Hepatocyte (in vitro differentiated cells): ENCODE measurements around the gene LCE3B. TPM values are rescaled to one million over a fixed set of nuclear protein-coding genes. Genes with fewer than 3 reads are reported as not detected.

Experiments used
- DNase-seq: peaks from one replicate; pipeline ENCODE4 v3.0.0-alpha.2; 2016; ENCODE audit warnings: low spot score
- H2AFZ ChIP-seq: fragments of 200-600 bp; sonication (generic); 2 replicates; pipeline ENCODE4 v1.6.0; 2016; ENCODE audit warnings: antibody characterized with exemption, mild to moderate bottlenecking
- H3K27ac ChIP-seq: fragments of 200-600 bp; sonication (generic); 2 replicates; pipeline ENCODE4 v1.5.1; 2016; ENCODE audit warnings: mild to moderate bottlenecking
- H3K27me3 ChIP-seq: fragments of 200-600 bp; sonication (generic); 2 replicates; pipeline ENCODE4 v1.6.1; 2016
- H3K36me3 ChIP-seq: fragments of 200-600 bp; sonication (generic); replicated peaks from 2 replicates; pipeline ENCODE4 v1.5.1; 2016; ENCODE audit warnings: low read depth; ENCODE audit not compliant: insufficient read depth
- H3K4me1 ChIP-seq: fragments of 200-600 bp; sonication (generic); 2 replicates; pipeline ENCODE4 v1.5.1; 2016; ENCODE audit warnings: mild to moderate bottlenecking, moderate library complexity; ENCODE audit not compliant: insufficient read depth
- H3K4me2 ChIP-seq: fragments of 200-600 bp; sonication (generic); 2 replicates; pipeline ENCODE4 v1.6.0; 2016
- H3K4me3 ChIP-seq: fragments of 200-600 bp; sonication (generic); 2 replicates; pipeline ENCODE4 v1.5.1; 2016; ENCODE audit warnings: mild to moderate bottlenecking
- H3K79me2 ChIP-seq: fragments of 200-600 bp; sonication (generic); 2 replicates; pipeline ENCODE4 v1.6.0; 2017; ENCODE audit warnings: mild to moderate bottlenecking
- H3K9me2 ChIP-seq: fragments of 200-600 bp; sonication (generic); replicated peaks from 2 replicates; pipeline ENCODE4 v1.6.0; 2017; ENCODE audit warnings: mild to moderate bottlenecking; ENCODE audit not compliant: insufficient read depth
- H3K9me3 ChIP-seq: fragments of 200-600 bp; sonication (generic); 2 replicates; pipeline ENCODE4 v1.5.1; 2016; ENCODE audit warnings: low read depth, mild to moderate bottlenecking
- H4K20me1 ChIP-seq: fragments of 200-600 bp; sonication (generic); 2 replicates; pipeline ENCODE4 v1.6.0; 2016; ENCODE audit warnings: mild to moderate bottlenecking; ENCODE audit not compliant: insufficient read depth, poor library complexity, severe bottlenecking
- CTCF ChIP-seq: fragments of 200-600 bp; sonication (generic); IDR thresholded peaks from 2 replicates; pipeline ENCODE4 v1.5.1; 2016; ENCODE audit warnings: antibody characterized with exemption, mild to moderate bottlenecking; ENCODE audit not compliant: poor library complexity
- EZH2 ChIP-seq: fragments of 200-600 bp; sonication (generic); IDR thresholded peaks from 2 replicates; pipeline ENCODE4 v1.6.1; 2016; ENCODE audit warnings: antibody characterized with exemption, mild to moderate bottlenecking, borderline replicate concordance
- EZH2phosphoT487 ChIP-seq: fragments of 200-600 bp; sonication (generic); IDR thresholded peaks from one replicate; pipeline ENCODE4 v1.6.1; 2018; ENCODE audit warnings: antibody characterized with exemption, mild to moderate bottlenecking, low read depth, moderate library complexity; ENCODE audit not compliant: unreplicated experiment, severe bottlenecking
- WGBS: methylation state at CpG from one replicate; pipeline ENCODE4 v1.1.6; 2016; ENCODE audit warnings: low lambda C conversion rate; ENCODE audit errors: missing lambda C conversion rate; 5-methylcytosine and 5-hydroxymethylcytosine counted together
- polyA plus RNA-seq: library from polyadenylated mRNA; unstranded; fragments of >200 nt; fragmentation: Nextera tagmentation; extraction: Ambion mirVana; gene quantifications from 2 replicates; pipeline ENCODE4 v1.2.1, GENCODE V29; 2016
- total RNA-seq: library from RNA; depleted of rRNA; stranded (reverse); fragments of >200 nt; gene quantifications from 2 replicates; pipeline ENCODE4 v1.2.3, GENCODE V29; 2014

Gene LCE3B
- total and polyA plus RNA-seq, 2 experiments from 2014 or later = not detected

- H3K9me3 ChIP-seq = no peaks in the 10 kb centered on the region
- no peaks in the 10 kb centered on the region for H3K4me1 ChIP-seq
- TF ChIP-seq EZH2 = no peak
- no peak for TF ChIP-seq EZH2phosphoT487
- TF ChIP-seq CTCF = no peak
- 43% methylated on average over 1 of the region's 1 CpG for WGBS
- no peaks in the 10 kb centered on the region for H3K9me2 ChIP-seq
- H3K36me3 ChIP-seq = no peaks in the 10 kb centered on the region
- H3K4me3 ChIP-seq = no peak overlapping the region
- no peaks in the 10 kb centered on the region for H3K27me3 ChIP-seq
- no peak overlapping the region for H2AFZ ChIP-seq
- no peak overlapping the region for H3K27ac ChIP-seq
- DNase-seq = no peak
- H3K4me2 ChIP-seq = no peak overlapping the region
- H3K79me2 ChIP-seq = no peaks in the 10 kb centered on the region
- no peaks in the 10 kb centered on the region for H4K20me1 ChIP-seq
These were observed 13.1 kb downstream of the LCE3B start for GRCh38 chr1:152626744-152627143.

DNA sequence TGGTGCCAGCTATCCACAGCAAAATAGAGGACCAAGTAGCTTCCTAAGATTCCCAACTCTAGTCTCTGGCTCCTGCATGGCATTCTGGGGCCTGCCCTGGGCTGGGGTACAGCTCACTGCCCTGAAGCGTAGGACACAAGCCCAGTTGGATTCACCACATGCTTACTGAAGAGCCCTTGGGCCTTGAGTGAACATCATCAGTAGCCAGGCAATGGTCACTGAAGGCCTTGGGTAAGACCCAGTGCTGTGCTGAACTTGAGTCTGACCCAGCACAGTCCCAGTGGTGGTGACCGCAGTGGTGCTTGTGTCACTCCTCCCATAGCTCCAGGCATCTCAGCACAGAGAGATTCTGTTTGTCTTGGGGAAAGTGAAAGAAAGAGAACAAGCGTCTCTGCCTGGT is 17.0 kb downstream of the LCE3B start:
- H3K27ac ChIP-seq = no peak overlapping the region
- no peak overlapping the region for H2AFZ ChIP-seq
- no peak overlapping the region for H3K4me3 ChIP-seq
- H4K20me1 ChIP-seq = no peaks in the 10 kb centered on the region
- no peaks in the 10 kb centered on the region for H3K36me3 ChIP-seq
- H3K79me2 ChIP-seq = no peaks in the 10 kb centered on the region
- no peaks in the 10 kb centered on the region for H3K9me3 ChIP-seq
- no peaks in the 10 kb centered on the region for H3K4me1 ChIP-seq
- H3K27me3 ChIP-seq = no peaks in the 10 kb centered on the region
- WGBS = 85% methylated on average over 3 of the region's 3 CpGs
- no peak overlapping the region for H3K4me2 ChIP-seq
- DNase-seq = no peak
- no peak for TF ChIP-seq CTCF
- no peak for TF ChIP-seq EZH2phosphoT487
- TF ChIP-seq EZH2 = no peak
- no peaks in the 10 kb centered on the region for H3K9me2 ChIP-seq

DNA sequence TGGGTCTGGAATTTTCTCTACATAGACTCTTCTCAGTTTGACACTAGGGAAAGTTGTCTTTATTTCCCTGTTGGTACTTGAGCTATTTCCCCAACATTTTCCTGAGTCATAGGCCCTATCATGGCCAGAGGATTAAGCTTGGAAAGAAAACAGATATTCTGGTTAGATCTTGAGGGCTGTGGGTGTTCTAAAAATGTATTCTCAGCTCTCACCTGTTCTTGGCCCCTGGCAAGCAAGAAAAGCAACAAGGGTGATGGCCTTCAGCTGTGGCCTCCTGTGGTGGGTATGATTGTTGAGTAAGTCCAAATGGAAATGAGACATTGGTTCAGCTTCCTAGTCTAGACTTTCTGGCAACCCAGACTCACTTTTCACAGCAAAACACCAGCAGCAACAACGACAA is 26.7 kb downstream of the LCE3B start:
- no peak for TF ChIP-seq CTCF
- Histone ChIP-seq H3K4me3 (no peak overlapping the region), H3K9me3 (no peaks in the 10 kb centered on the region), H2AFZ (no peak overlapping the region), H3K27ac (no peak overlapping the region), H3K4me1 (no peaks in the 10 kb centered on the region), H3K27me3 (no peaks in the 10 kb centered on the region), H3K79me2 (no peaks in the 10 kb centered on the region), H4K20me1 (no peaks in the 10 kb centered on the region), H3K4me2 (no peak overlapping the region), H3K36me3 (no peaks in the 10 kb centered on the region), H3K9me2 (no peaks in the 10 kb centered on the region)
- 25% methylated on average over 1 of the region's 1 CpG for WGBS
- DNase-seq = no peak

DNA sequence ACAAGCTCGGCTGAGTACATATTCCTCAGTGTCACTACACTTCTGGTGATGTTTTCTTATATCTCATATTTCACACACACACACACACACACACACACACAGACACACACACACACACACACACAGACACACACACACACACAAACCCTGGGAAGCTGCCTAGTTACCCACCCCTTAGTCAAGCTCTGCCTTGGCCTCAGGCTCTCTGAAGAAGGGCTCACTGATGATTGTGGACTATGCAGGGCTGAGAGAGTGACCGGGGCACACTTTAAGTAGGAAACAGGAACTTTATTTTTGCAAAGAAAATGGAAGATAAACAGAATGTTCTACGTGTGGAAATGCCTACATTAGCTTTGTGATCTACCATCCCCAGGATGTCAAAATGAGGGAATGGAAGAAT is 30.3 kb downstream of the LCE3B start:
- H4K20me1 ChIP-seq = no peaks in the 10 kb centered on the region
- H3K27ac ChIP-seq = no peak overlapping the region
- H3K9me2 ChIP-seq = no peaks in the 10 kb centered on the region
- H3K4me3 ChIP-seq = no peak overlapping the region
- no peaks in the 10 kb centered on the region for H3K36me3 ChIP-seq
- no peaks in the 10 kb centered on the region for H3K79me2 ChIP-seq
- TF ChIP-seq CTCF (no peak), EZH2phosphoT487 (no peak), EZH2 (no peak)
- H3K9me3 ChIP-seq = no peaks in the 10 kb centered on the region
- WGBS = 68% methylated on average over 3 of the region's 3 CpGs
- H3K27me3 ChIP-seq = no peaks in the 10 kb centered on the region
- no peak overlapping the region for H2AFZ ChIP-seq
- DNase-seq = no peak
- no peak overlapping the region for H3K4me2 ChIP-seq
- no peaks in the 10 kb centered on the region for H3K4me1 ChIP-seq
